ENCODE data around the gene RNF31. TPM values are rescaled to one million over a fixed set of nuclear protein-coding genes. Genes with fewer than 3 reads are reported as not detected.

Gene RNF31
- total and polyA plus RNA-seq, 2 donors (not counting 1 experiment from before 2014, with no cell fraction given): 69.8 to 103 TPM

- CTCF ChIA-PET: interaction anchor here (10.7 to 12.1 kb wide), 2 partner anchors 7 to 42 kb away, joined by 198 to 292 read pairs; no protein-coding TSS in a partner anchor
- H3K9ac ChIP-seq (ENCODE audit: low read length): no peak overlapping the region
- peaks cover 2 to 57% of the 10 kb centered on the region in 2 experiments for H3K36me3 ChIP-seq (replicated peaks in 1 of 2; ENCODE audit: control extremely low read depth in 1 of 2, control insufficient read depth in 1 of 2, extremely low read depth in 1 of 2, insufficient read depth in 2 of 2, low read length in 1 of 2)
- POLR2A ChIA-PET: no interaction called here
- H3K27me3 ChIP-seq (replicated peaks in 1 of 4; ENCODE audit: control extremely low read depth in 1 of 4, control insufficient read depth in 3 of 4, insufficient read depth in 4 of 4, low read length in 3 of 4): no peaks in the 10 kb centered on the region
- no peak overlapping the region for H3K4me3 ChIP-seq (ENCODE audit: control extremely low read depth in 1 of 5, extremely low read depth in 1 of 5, insufficient read depth in 1 of 5, low read depth in 2 of 5, low read length in 4 of 5)
- Mint-ChIP-seq H3K27ac (no peak overlapping the region), H3K4me1 (peaks cover 23% of the 10 kb centered on the region), H3K4me3 (no peak overlapping the region), H3K9me3 (ENCODE audit: insufficient read depth) (no peaks in the 10 kb centered on the region), H3K27me3 (no peaks in the 10 kb centered on the region)
- WGBS (ENCODE audit: insufficient coverage): 99% methylated on average over 15 of the region's 16 CpGs
- no peak overlapping the region for H3K4me2 ChIP-seq (replicated peaks; ENCODE audit: low read depth, low read length, poor library complexity, severe bottlenecking)
- peaks cover 40% of the 10 kb centered on the region for H3K79me2 ChIP-seq (ENCODE audit: control insufficient read depth, insufficient read depth, low read length)
- TF ChIP-seq EZH2 (IDR thresholded peaks at IDR 0.05; ENCODE audit: borderline replicate concordance, insufficient read depth, low read depth, low read length, poor library complexity, severe bottlenecking) (no peak), CTCF (IDR thresholded peaks at IDR 0.05) (no peak)
- H4K20me1 ChIP-seq (ENCODE audit: control insufficient read depth, insufficient read depth, low read length, poor library complexity, severe bottlenecking): peaks cover 7% of the 10 kb centered on the region
- H2AFZ ChIP-seq (ENCODE audit: insufficient read depth, low read depth, low read length, poor library complexity, severe bottlenecking): no peak overlapping the region
- no peaks in the 10 kb centered on the region for H3K9me3 ChIP-seq (ENCODE audit: control extremely low read depth in 1 of 3, control insufficient read depth in 2 of 3, insufficient read depth in 1 of 3, low read length in 2 of 3)
- no peak for ATAC-seq (ENCODE audit: low read depth)
- DNase-seq: no peak
- peaks cover 5 to 24% of the 10 kb centered on the region in 2 donors for H3K4me1 ChIP-seq (ENCODE audit: control insufficient read depth in 2 of 2, insufficient read depth in 2 of 2, low read length in 2 of 2)
- no peak overlapping the region for H3K27ac ChIP-seq (ENCODE audit: low read length in 2 of 2)
- intact Hi-C loops (cut with micrococcal nuclease): no loop called here
Measured at GRCh38 chr14:24098229-24098926, 48.9 kb upstream of the RNF31 start.
